CD14-positive monocyte (primary cell): ENCODE results near the gene TDP1. TPM values are rescaled to one million over a fixed set of nuclear protein-coding genes. Genes with fewer than 3 reads are reported as not detected.

Experiments
- DNase-seq, 3 donors: peaks; one replicate each; pipeline ENCODE4 v3.0.0-alpha.2; 2011 to 2022
- H2AFZ ChIP-seq: 2 replicates; pipeline ENCODE4 v1.6.0; 2012; ENCODE audit warnings: mild to moderate bottlenecking, low read depth, low read length, inconsistent platforms; ENCODE audit not compliant: insufficient read depth, poor library complexity, severe bottlenecking
- H3K27ac ChIP-seq, 2 donors: 1 replicate in 1 of 2; 2 replicates in 1 of 2; pipeline ENCODE4 v1.5.1; 2012 to 2013; ENCODE audit warnings: low read length in 2 of 2, control low read depth in 1 of 2, inconsistent platforms in 1 of 2, low read depth in 1 of 2, mild to moderate bottlenecking in 1 of 2
- H3K27me3 ChIP-seq, 2 donors: one replicate each; pipeline versions ENCODE4 v1.6.0 to v1.6.1; 2011 to 2013; ENCODE audit warnings: low read length in 2 of 2; ENCODE audit not compliant: control insufficient read depth in 2 of 2, insufficient read depth in 2 of 2
- H3K36me3 ChIP-seq, 2 donors: replicated peaks in 1 of 2; 1 replicate in 1 of 2; 2 replicates in 1 of 2; pipeline versions ENCODE4 v1.5.1 to v1.6.1; 2012 to 2013; ENCODE audit warnings: low read length in 2 of 2, control low read depth in 1 of 2, inconsistent platforms in 1 of 2, mild to moderate bottlenecking in 1 of 2; ENCODE audit not compliant: insufficient read depth in 2 of 2, control insufficient read depth in 1 of 2
- H3K4me1 ChIP-seq, 2 donors: 1 replicate in 1 of 2; 2 replicates in 1 of 2; pipeline versions ENCODE4 v1.5.1 to v1.6.1; 2012 to 2013; ENCODE audit warnings: low read length in 2 of 2, control low read depth in 1 of 2, inconsistent platforms in 1 of 2, mild to moderate bottlenecking in 1 of 2, moderate library complexity in 1 of 2; ENCODE audit not compliant: insufficient read depth in 2 of 2, control insufficient read depth in 1 of 2
- H3K4me2 ChIP-seq: replicated peaks from 2 replicates; pipeline ENCODE3; 2012; ENCODE audit warnings: low read length, moderate library complexity, mild to moderate bottlenecking; ENCODE audit not compliant: poor library complexity, severe bottlenecking; ENCODE audit errors: extremely low read depth
- H3K4me3 ChIP-seq, 3 experiments: fragments of 200-600 bp in 1 of 3; sonication (generic) in 1 of 3; replicated peaks in 1 of 3; 1 replicate in 2 of 3; 2 replicates in 1 of 3; pipeline ENCODE4 v1.5.1; 2011 to 2013; ENCODE audit warnings: low read length in 3 of 3, mild to moderate bottlenecking in 3 of 3, control low read depth in 2 of 3, low read depth in 2 of 3, inconsistent platforms in 1 of 3, moderate library complexity in 1 of 3
- H3K79me2 ChIP-seq: 2 replicates; pipeline ENCODE4 v1.6.0; 2012; ENCODE audit warnings: mild to moderate bottlenecking, control low read depth, inconsistent platforms, low read length, moderate library complexity; ENCODE audit not compliant: insufficient read depth
- H3K9ac ChIP-seq: 2 replicates; pipeline ENCODE4 v1.6.0; 2017; ENCODE audit warnings: low read length, mild to moderate bottlenecking; ENCODE audit not compliant: insufficient read depth, poor library complexity, severe bottlenecking
- H3K9me3 ChIP-seq, 2 donors: replicated peaks in 1 of 2; 1 replicate in 1 of 2; 2 replicates in 1 of 2; pipeline versions ENCODE4 v1.5.1 to v1.6.1; 2012 to 2013; ENCODE audit warnings: low read length in 2 of 2, control low read depth in 1 of 2; ENCODE audit not compliant: control insufficient read depth in 1 of 2, insufficient read depth in 1 of 2
- H4K20me1 ChIP-seq: 2 replicates; pipeline ENCODE4 v1.6.0; 2012; ENCODE audit warnings: mild to moderate bottlenecking, low read length, control low read depth, moderate library complexity; ENCODE audit not compliant: insufficient read depth
- H3K27ac Mint-ChIP-seq, 7 donors: one replicate each; pipeline ENCODE4 v1.8.0; 2020; ENCODE audit warnings: mild to moderate bottlenecking in 7 of 7, mixed read lengths in 7 of 7, moderate library complexity in 6 of 7, inconsistent platforms in 2 of 7
- H3K27me3 Mint-ChIP-seq, 3 donors: one replicate each; pipeline ENCODE4 v1.8.0; 2021 to 2022; ENCODE audit warnings: low read depth in 3 of 3, mild to moderate bottlenecking in 3 of 3, mixed read lengths in 3 of 3, moderate library complexity in 3 of 3, inconsistent platforms in 1 of 3
- H3K36me3 Mint-ChIP-seq, 2 donors: one replicate each; pipeline ENCODE4 v1.8.0; 2020; ENCODE audit warnings: mixed read lengths in 2 of 2, inconsistent platforms in 1 of 2, mild to moderate bottlenecking in 1 of 2
- H3K4me1 Mint-ChIP-seq: one replicate; pipeline ENCODE4 v1.8.0; 2020; ENCODE audit warnings: mild to moderate bottlenecking, mixed read lengths
- H3K4me3 Mint-ChIP-seq, 2 donors: one replicate each; pipeline ENCODE4 v1.8.0; 2020; ENCODE audit warnings: mild to moderate bottlenecking in 2 of 2, mixed read lengths in 2 of 2, moderate library complexity in 1 of 2
- H3K9me3 Mint-ChIP-seq, 7 donors: one replicate each; pipeline ENCODE4 v1.8.0; 2020 to 2022; ENCODE audit warnings: mixed read lengths in 7 of 7, mild to moderate bottlenecking in 6 of 7, moderate library complexity in 6 of 7, inconsistent platforms in 2 of 7
- CTCF ChIP-seq: fragments of 200-600 bp; IDR thresholded peaks from one replicate; pipeline ENCODE4 v1.8.0; 2022; ENCODE audit warnings: antibody characterized with exemption, mild to moderate bottlenecking
- WGBS: methylation state at CpG from one replicate; pipeline ENCODE4 v1.1.5; 2013; ENCODE audit warnings: missing lambda C conversion rate; ENCODE audit not compliant: insufficient coverage; 5-methylcytosine and 5-hydroxymethylcytosine counted together
- intact Hi-C, 2 donors: fragments of 100-400 bp; cut with micrococcal nuclease; formaldehyde crosslinking; loops; one replicate each; pipeline versions ENCODE4 v1.15.0 to v1.15.1; 2023
- polyA plus RNA-seq, 3 donors: library from polyadenylated mRNA; depleted of rRNA in 1 of 3; unstranded in 2 of 3; stranded (reverse) in 1 of 3; fragments of 300-500 nt in 2 of 3; fragments of >200 nt in 1 of 3; fragmentation: Illumina TruSeq in 2 of 3; gene quantifications; 1 replicate in 2 of 3; 2 replicates in 1 of 3; pipeline ENCODE4 v1.2.3, GENCODE V29; 2012 to 2021

Gene TDP1
- polyA plus RNA-seq, 3 donors: 9.2 to 13.4 (median 10.6) TPM

GRCh38 chr14:89990218-89990617 lies 34.5 kb downstream of the TDP1 start:
- H3K27ac ChIP-seq: no peak overlapping the region
- no peaks in the 10 kb centered on the region for H3K4me1 ChIP-seq
- no peak overlapping the region for H3K4me3 ChIP-seq
- no peaks in the 10 kb centered on the region for H3K9me3 ChIP-seq
- no peak overlapping the region for H3K4me3 Mint-ChIP-seq
- H3K27me3 Mint-ChIP-seq: peaks cover 0 to 2% (median 0%) of the 10 kb centered on the region in 3 donors
- H3K27me3 ChIP-seq: no peaks in the 10 kb centered on the region
- H3K79me2 ChIP-seq: no peaks in the 10 kb centered on the region
- H3K36me3 ChIP-seq: peaks cover 79 to 98% of the 10 kb centered on the region in 2 donors
- H3K4me1 Mint-ChIP-seq: no peaks in the 10 kb centered on the region
- H3K4me2 ChIP-seq: no peak overlapping the region
- H3K36me3 Mint-ChIP-seq: peaks cover 74 to 80% of the 10 kb centered on the region in 2 donors
- no peak overlapping the region for H3K27ac Mint-ChIP-seq
- no peak for TF ChIP-seq CTCF
- no peaks in the 10 kb centered on the region for H3K9me3 Mint-ChIP-seq
- intact Hi-C loops: no loop called here
- no peak for DNase-seq
- no peaks in the 10 kb centered on the region for H4K20me1 ChIP-seq
- H3K9ac ChIP-seq: no peak overlapping the region
- H2AFZ ChIP-seq: no peak overlapping the region
- no CpG with 5 or more reads among the region's 5 CpGs for WGBS

- H3K27ac ChIP-seq: no peak overlapping the region
- Mint-ChIP-seq H3K27ac (no peak overlapping the region), H3K4me1 (no peaks in the 10 kb centered on the region), H3K4me3 (no peak overlapping the region), H3K27me3 (peaks cover 0 to 2% (median 0%) of the 10 kb centered on the region in 3 donors), H3K9me3 (no peaks in the 10 kb centered on the region), H3K36me3 (peaks cover 74 to 82% of the 10 kb centered on the region in 2 donors)
- no peak for DNase-seq
- no peak overlapping the region for H3K4me2 ChIP-seq
- no peaks in the 10 kb centered on the region for H3K79me2 ChIP-seq
- no peaks in the 10 kb centered on the region for H3K4me1 ChIP-seq
- no peaks in the 10 kb centered on the region for H3K27me3 ChIP-seq
- H4K20me1 ChIP-seq: no peaks in the 10 kb centered on the region
- intact Hi-C loops: no loop called here
- peaks cover 79 to 98% of the 10 kb centered on the region in 2 donors for H3K36me3 ChIP-seq
- H3K9ac ChIP-seq: no peak overlapping the region
- TF ChIP-seq CTCF: no peak
- WGBS: no CpG with 5 or more reads among the region's 2 CpGs
- H2AFZ ChIP-seq: no peak overlapping the region
- no peaks in the 10 kb centered on the region for H3K9me3 ChIP-seq
- no peak overlapping the region for H3K4me3 ChIP-seq
Measured at GRCh38 chr14:89990623-89991275, 35.0 kb downstream of the TDP1 start.
